ENCODE results near the gene NCKAP5.
"Not testable (repeated sequence)": the region's sequence is repeated elsewhere in the genome, so short reads cannot be mapped to it uniquely, and the experiment has no call there.

NCKAP5 gene

GRCh38 chr2:132733094-132733493 lies 835.2 kb downstream of the NCKAP5 start:
- no peak for DNase-seq

GRCh38 chr2:132732694-132733093 lies 835.6 kb downstream of the NCKAP5 start:
- no peak for DNase-seq

- DNase-seq, result no peak
Observed at GRCh38 chr2:132731441-132731840, 836.8 kb downstream of the NCKAP5 start.

- DNase-seq, result no peak
Observed at GRCh38 chr2:132730611-132731010, 837.7 kb downstream of the NCKAP5 start.

- DNase-seq, result no peak
Observed at GRCh38 chr2:132729522-132729921, 838.7 kb downstream of the NCKAP5 start.

- no peak for DNase-seq
Observed at GRCh38 chr2:132726155-132726554, 842.1 kb downstream of the NCKAP5 start.

- no peak for DNase-seq
Observed at GRCh38 chr2:132725748-132726147, 842.5 kb downstream of the NCKAP5 start.

GRCh38 chr2:132725148-132725547 lies 843.1 kb downstream of the NCKAP5 start:
- no peak for DNase-seq

GRCh38 chr2:132721938-132722337 lies 846.3 kb downstream of the NCKAP5 start:
- DNase-seq, result no peak

- DNase-seq, result no peak
Observed at GRCh38 chr2:132720393-132720792, 847.9 kb downstream of the NCKAP5 start.

GRCh38 chr2:132719480-132719879 lies 848.8 kb downstream of the NCKAP5 start:
- DNase-seq, result no peak

GRCh38 chr2:132716954-132717353 lies 851.3 kb downstream of the NCKAP5 start:
- DNase-seq, result no peak

- no peak for DNase-seq
Observed at GRCh38 chr2:132715386-132716351, 852.6 kb downstream of the NCKAP5 start.

- no peak for DNase-seq
Observed at GRCh38 chr2:132703396-132703795, 864.9 kb downstream of the NCKAP5 start.

- DNase-seq, result no peak
Observed at GRCh38 chr2:132701810-132702209, 866.5 kb downstream of the NCKAP5 start.

GRCh38 chr2:132699802-132700201 lies 868.5 kb downstream of the NCKAP5 start:
- not testable (repeated sequence) for DNase-seq

GRCh38 chr2:132698347-132698746 lies 869.9 kb downstream of the NCKAP5 start:
- not testable (repeated sequence) for DNase-seq

- DNase-seq, result no peak
Observed at GRCh38 chr2:132697556-132698205, 870.6 kb downstream of the NCKAP5 start.

GRCh38 chr2:132692816-132693215 lies 875.4 kb downstream of the NCKAP5 start:
- DNase-seq, result no peak

GRCh38 chr2:132691556-132691955 lies 876.7 kb downstream of the NCKAP5 start:
- DNase-seq, result no peak

GRCh38 chr2:132690664-132691303 lies 877.5 kb downstream of the NCKAP5 start:
- DNase-seq, result no peak

GRCh38 chr2:132681766-132682165 lies 886.5 kb downstream of the NCKAP5 start:
- DNase-seq, result no peak

GRCh38 chr2:132680544-132680943 lies 887.7 kb downstream of the NCKAP5 start:
- no peak for DNase-seq

- no peak for DNase-seq
Observed at GRCh38 chr2:132678483-132678882, 889.8 kb downstream of the NCKAP5 start.

All from activated CD4-positive, alpha-beta T cell treated with anti-CD3 and anti-CD28 coated beads, Interleukin-2, amount 50 U/mL, for 4 hours (primary cell).